GM12892 (cell line): ENCODE measurements around the gene ZDHHC1.

ENCODE experiments used
- POLR2A ChIP-seq: IDR thresholded peaks from 2 replicates; pipeline ENCODE4 v1.6.1; 2011; ENCODE audit warnings: low read depth, low read length, control low read depth
- POLR2AphosphoS5 ChIP-seq: IDR thresholded peaks from 2 replicates; pipeline ENCODE4 v1.6.1; 2011; ENCODE audit warnings: low read depth, low read length, control low read depth
- TAF1 ChIP-seq: IDR thresholded peaks from 2 replicates; pipeline ENCODE4 v1.6.1; 2011; ENCODE audit warnings: low read depth, mild to moderate bottlenecking, control low read depth, low read length, borderline replicate concordance

GRCh38 chr16:67419931-67420330 lies 3.7 kb upstream of the ZDHHC1 start:
- TF ChIP-seq POLR2A (no peak), POLR2AphosphoS5 (no peak), TAF1 (no peak)
